DOHH2 (cell line): ENCODE measurements around the gene UMODL1.

Experiments used
- H3F3A ChIP-seq: fragments of 200-600 bp; sonication (generic), shearing (Covaris generic); 2 replicates; pipeline ENCODE4 v1.6.0; 2016; ENCODE audit warnings: antibody characterized with exemption, mild to moderate bottlenecking; ENCODE audit not compliant: control insufficient read depth, insufficient read depth
- H3K27ac ChIP-seq: fragments of 200-600 bp; sonication (generic); 2 replicates; pipeline ENCODE4 v1.5.1; 2014; ENCODE audit warnings: low read depth, mild to moderate bottlenecking, low read length, moderate library complexity
- H3K27me3 ChIP-seq: fragments of 200-600 bp; sonication (generic); 2 replicates; pipeline ENCODE4 v1.6.1; 2014; ENCODE audit warnings: mild to moderate bottlenecking, low read length, mixed read lengths; ENCODE audit not compliant: control insufficient read depth
- H3K36me3 ChIP-seq: fragments of 200-600 bp; sonication (generic); 2 replicates; pipeline ENCODE4 v1.6.1; 2014; ENCODE audit warnings: mild to moderate bottlenecking, low read length, moderate library complexity, mixed read lengths; ENCODE audit not compliant: control insufficient read depth
- H3K4me1 ChIP-seq: fragments of 200-600 bp; sonication (generic); 2 replicates; pipeline ENCODE4 v1.6.1; 2014; ENCODE audit warnings: mild to moderate bottlenecking, low read length, mixed read lengths; ENCODE audit not compliant: control insufficient read depth
- H3K4me2 ChIP-seq: fragments of 200-600 bp; sonication (generic); 2 replicates; pipeline ENCODE4 v1.6.0; 2014; ENCODE audit warnings: mild to moderate bottlenecking, low read length, moderate library complexity
- H3K4me3 ChIP-seq: fragments of 200-600 bp; sonication (generic); 2 replicates; pipeline ENCODE4 v1.5.1; 2014; ENCODE audit warnings: mild to moderate bottlenecking, low read length, mixed read lengths
- H3K79me2 ChIP-seq: fragments of 200-600 bp; sonication (generic); 2 replicates; pipeline ENCODE4 v1.6.1; 2014; ENCODE audit warnings: mild to moderate bottlenecking, low read length, mixed read lengths; ENCODE audit not compliant: control insufficient read depth
- H3K9me2 ChIP-seq: fragments of 200-600 bp; sonication (generic); replicated peaks from 2 replicates; pipeline ENCODE4 v1.6.1; 2014; ENCODE audit warnings: mild to moderate bottlenecking, low read length, mixed read lengths; ENCODE audit not compliant: control insufficient read depth
- H3K9me3 ChIP-seq: fragments of 200-600 bp; sonication (generic); 2 replicates; pipeline ENCODE4 v1.6.1; 2014; ENCODE audit warnings: antibody characterized with exemption, low read length, mixed read lengths; ENCODE audit not compliant: control insufficient read depth, insufficient read depth
- H4K20me1 ChIP-seq: fragments of 200-600 bp; sonication (generic); 2 replicates; pipeline ENCODE4 v1.6.0; 2014; ENCODE audit warnings: low read depth, mild to moderate bottlenecking, antibody characterized with exemption, low read length, moderate library complexity; ENCODE audit not compliant: control insufficient read depth, insufficient read depth
- CTCF ChIP-seq: fragments of 200-600 bp; sonication (generic); IDR thresholded peaks from one replicate; pipeline ENCODE4 v1.5.1; 2014; ENCODE audit warnings: antibody characterized with exemption, mild to moderate bottlenecking, low read depth, low read length; ENCODE audit not compliant: poor library complexity, severe bottlenecking
- EZH2phosphoT487 ChIP-seq: fragments of 200-600 bp; sonication (generic); IDR thresholded peaks from 2 replicates; pipeline ENCODE4 v1.6.1; 2017; ENCODE audit warnings: borderline replicate concordance, mild to moderate bottlenecking, antibody characterized with exemption, low read length, moderate library complexity, mixed read lengths

Gene UMODL1

GRCh38 chr21:42058631-42059111 is 12.4 kb upstream of the UMODL1 start:
- Histone ChIP-seq H4K20me1 (no peaks in the 10 kb centered on the region), H3K79me2 (no peaks in the 10 kb centered on the region), H3K4me1 (peaks cover 32% of the 10 kb centered on the region), H3K27me3 (no peaks in the 10 kb centered on the region), H3F3A (peaks cover 22% of the 10 kb centered on the region), H3K9me2 (no peaks in the 10 kb centered on the region), H3K9me3 (no peaks in the 10 kb centered on the region), H3K4me3 (no peak overlapping the region), H3K36me3 (no peaks in the 10 kb centered on the region), H3K27ac (no peak overlapping the region), H3K4me2 (no peak overlapping the region)
- TF ChIP-seq CTCF (no peak), EZH2phosphoT487 (no peak)

- no peaks in the 10 kb centered on the region for H3K9me3 ChIP-seq
- H3F3A ChIP-seq, result peaks cover 27% of the 10 kb centered on the region
- TF ChIP-seq EZH2phosphoT487, result no peak
- no peak for TF ChIP-seq CTCF
- H3K36me3 ChIP-seq, result peaks cover 2% of the 10 kb centered on the region; the same call in 1 of the 2 replicates
- H3K27me3 ChIP-seq, result no peaks in the 10 kb centered on the region
- H3K4me2 ChIP-seq, result no peak overlapping the region
- no peaks in the 10 kb centered on the region for H3K79me2 ChIP-seq
- H3K9me2 ChIP-seq, result no peaks in the 10 kb centered on the region
- H4K20me1 ChIP-seq, result no peaks in the 10 kb centered on the region
- H3K27ac ChIP-seq, result no peak overlapping the region
- no peak overlapping the region for H3K4me3 ChIP-seq
- H3K4me1 ChIP-seq, result peaks cover 36% of the 10 kb centered on the region
Observed at GRCh38 chr21:42059141-42059540, 12.0 kb upstream of the UMODL1 start.

- TF ChIP-seq EZH2phosphoT487 (no peak), CTCF (no peak)
- H3K27ac ChIP-seq, result no peak overlapping the region
- no peaks in the 10 kb centered on the region for H3K27me3 ChIP-seq
- H3K79me2 ChIP-seq, result no peaks in the 10 kb centered on the region
- H3K36me3 ChIP-seq, result peaks cover 2% of the 10 kb centered on the region; the same call in 1 of the 2 replicates
- H3F3A ChIP-seq, result peaks cover 32% of the 10 kb centered on the region
- H3K4me3 ChIP-seq, result no peak overlapping the region
- H3K4me2 ChIP-seq, result no peak overlapping the region
- H3K4me1 ChIP-seq, result peaks cover 42% of the 10 kb centered on the region
- H4K20me1 ChIP-seq, result no peaks in the 10 kb centered on the region
- no peaks in the 10 kb centered on the region for H3K9me2 ChIP-seq
- H3K9me3 ChIP-seq, result no peaks in the 10 kb centered on the region
Observed at GRCh38 chr21:42059721-42060120, 11.4 kb upstream of the UMODL1 start.
